VCaP (cell line): ENCODE measurements around the gene EPHB1.

Experiments used
- H3K27ac ChIP-seq: fragments of 450-650 bp; 2 replicates; pipeline ENCODE4 v1.5.1; 2017
- CTCF ChIP-seq: fragments of 450-650 bp; conservative IDR thresholded peaks from 2 replicates; pipeline ENCODE4 v1.5.1; 2017; ENCODE audit warnings: mild to moderate bottlenecking, moderate library complexity

The EPHB1 gene

DNA sequence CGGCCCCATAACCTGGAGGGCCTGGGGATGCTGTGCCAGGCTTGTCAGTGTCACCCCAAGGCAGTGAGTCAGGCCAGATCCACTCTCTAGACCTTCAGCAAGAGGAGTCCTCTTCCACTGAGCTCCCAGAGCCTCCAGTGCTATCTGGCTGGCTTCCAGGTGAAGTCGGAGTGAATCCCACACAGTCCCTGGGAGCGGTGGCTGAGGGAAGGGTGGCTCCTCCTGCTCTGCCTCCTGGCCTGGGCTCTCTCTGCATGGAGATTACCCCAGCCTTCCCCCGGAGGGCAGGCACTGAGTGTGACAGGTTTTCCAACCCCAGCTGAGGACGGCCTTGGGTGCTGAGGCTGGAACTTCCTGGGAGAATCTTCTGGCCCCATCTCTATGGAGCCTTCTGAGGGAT is 82.7 kb downstream of the EPHB1 start:
- no peak for TF ChIP-seq CTCF
- H3K27ac ChIP-seq, result no peak overlapping the region

DNA sequence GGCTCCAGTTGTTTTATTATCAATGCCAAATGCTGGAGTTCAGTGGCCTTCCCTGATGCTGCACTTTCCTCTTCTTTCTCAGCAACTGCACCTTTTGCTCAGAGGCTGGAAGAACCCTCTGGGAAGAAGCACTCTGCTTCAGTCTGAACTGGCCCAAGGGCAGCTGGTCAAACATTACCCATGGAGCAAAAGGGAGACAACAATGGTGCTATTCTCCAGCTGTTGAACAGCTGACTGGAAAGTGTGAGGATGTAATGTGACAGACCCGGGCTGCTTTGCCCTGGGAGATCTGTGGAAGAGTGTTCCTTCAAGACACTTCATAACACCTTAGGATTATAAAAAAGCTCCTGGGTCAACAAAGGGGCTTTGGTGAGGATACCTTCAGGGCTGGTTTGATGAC is 84.9 kb downstream of the EPHB1 start:
- no peak overlapping the region for H3K27ac ChIP-seq
- no peak for TF ChIP-seq CTCF

DNA sequence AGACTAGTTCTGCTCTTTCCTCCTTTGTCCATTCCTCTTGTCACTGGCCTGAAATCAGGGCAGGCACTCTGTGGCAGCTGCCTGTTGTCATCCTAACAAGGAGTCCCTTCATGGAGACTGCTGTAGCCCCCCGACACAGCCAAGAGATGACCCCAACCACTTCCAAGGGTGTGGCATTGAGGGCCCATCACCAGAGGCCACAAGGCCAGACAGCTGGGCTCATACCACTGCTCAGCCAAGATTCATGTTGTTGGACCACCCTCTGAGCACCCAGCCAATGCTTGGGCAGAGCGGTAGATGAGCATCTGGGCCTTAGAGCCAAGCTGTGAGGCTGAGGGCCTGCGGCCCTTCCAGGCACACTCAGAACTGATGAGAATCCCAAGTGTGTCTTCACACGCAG is 85.4 kb downstream of the EPHB1 start:
- no peak overlapping the region for H3K27ac ChIP-seq
- TF ChIP-seq CTCF, result no peak

DNA sequence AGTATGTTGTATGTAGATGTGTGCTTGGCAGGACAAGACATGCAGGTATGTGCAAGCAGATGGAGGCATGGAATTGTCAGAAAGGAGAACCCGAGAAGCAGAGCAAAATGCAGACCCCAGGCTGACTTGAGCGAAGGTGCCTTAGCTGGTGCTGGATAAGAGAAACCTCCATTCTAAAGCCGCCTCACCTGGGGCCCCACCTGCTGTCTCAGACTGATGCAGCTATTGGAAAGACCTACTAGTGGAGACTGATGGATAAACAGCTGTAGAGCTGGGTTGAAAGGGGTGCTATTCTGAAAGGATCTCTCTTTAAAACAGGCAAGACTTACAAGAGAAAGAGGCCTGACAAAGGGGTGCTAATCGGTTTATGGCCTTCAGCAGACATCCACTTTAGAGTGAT is 86.2 kb downstream of the EPHB1 start:
- no peak for TF ChIP-seq CTCF
- no peak overlapping the region for H3K27ac ChIP-seq

GRCh38 chr3:134883697-134884385 is 88.8 kb downstream of the EPHB1 start:
- no peak for TF ChIP-seq CTCF

GRCh38 chr3:134885877-134886621 is 91.0 kb downstream of the EPHB1 start:
- no peak for TF ChIP-seq CTCF
- H3K27ac ChIP-seq, result no peak overlapping the region

More at GRCh38 chr3:134883697-134884385, 88.8 kb downstream of the EPHB1 start:
- H3K27ac ChIP-seq, result no peak overlapping the region

GRCh38 chr3:134886991-134887390 is 91.9 kb downstream of the EPHB1 start:
- no peak overlapping the region for H3K27ac ChIP-seq

More at GRCh38 chr3:134886991-134887390, 91.9 kb downstream of the EPHB1 start:
- TF ChIP-seq CTCF, result no peak
